KOPT-K1 (cell line): ENCODE results near the gene CFI.

ENCODE experiments used
- H3K27ac ChIP-seq: fragments of 200-600 bp; sonication (generic); 2 replicates; pipeline ENCODE4 v1.5.1; 2016; ENCODE audit warnings: antibody characterized with exemption, mild to moderate bottlenecking, low read depth, low read length; ENCODE audit not compliant: poor library complexity, severe bottlenecking
- H3K36me3 ChIP-seq: fragments of 200-600 bp; sonication (generic); 2 replicates; pipeline ENCODE4 v1.5.1; 2017; ENCODE audit warnings: antibody characterized with exemption, mild to moderate bottlenecking, low read length, moderate library complexity; ENCODE audit not compliant: insufficient read depth
- H3K9me3 ChIP-seq: fragments of 200-600 bp; sonication (generic); 2 replicates; pipeline ENCODE4 v1.5.1; 2017; ENCODE audit warnings: antibody characterized with exemption, low read length, mild to moderate bottlenecking; ENCODE audit not compliant: insufficient read depth, poor library complexity, severe bottlenecking

CFI gene

GRCh38 chr4:109801895-109802319 is at the start of gene CFI:
TSS of gene CFI (minus strand) at chr4:109801999. CDS start at chr4:109801971, 28 bp downstream.
- Histone ChIP-seq H3K36me3 (no peaks in the 10 kb centered on the region), H3K9me3 (no peaks in the 10 kb centered on the region), H3K27ac (no peak within 1 kb of the TSS)

- Histone ChIP-seq H3K9me3 (no peaks in the 10 kb centered on the region), H3K36me3 (no peaks in the 10 kb centered on the region), H3K27ac (no peak overlapping the region)
These were observed 48.8 kb upstream of the CFI start for GRCh38 chr4:109850601-109851000.

GRCh38 chr4:109848501-109848900 is 46.7 kb upstream of the CFI start:
- Histone ChIP-seq H3K36me3 (no peaks in the 10 kb centered on the region), H3K27ac (no peak overlapping the region), H3K9me3 (no peaks in the 10 kb centered on the region)

- no peaks in the 10 kb centered on the region for H3K36me3 ChIP-seq
- H3K9me3 ChIP-seq = no peaks in the 10 kb centered on the region
- H3K27ac ChIP-seq = no peak within 1 kb of the TSS
These were observed 46.2 kb upstream of the CFI start, which contains the start of gene LRIT3 for GRCh38 chr4:109847896-109848442. TSS of gene LRIT3 (plus strand) at chr4:109848107. CDS start at chr4:109848202, 95 bp downstream.

GRCh38 chr4:109846395-109847098 is 44.7 kb upstream of the CFI start:
- H3K27ac ChIP-seq = no peak overlapping the region
- H3K36me3 ChIP-seq = no peaks in the 10 kb centered on the region
- no peaks in the 10 kb centered on the region for H3K9me3 ChIP-seq

DNA sequence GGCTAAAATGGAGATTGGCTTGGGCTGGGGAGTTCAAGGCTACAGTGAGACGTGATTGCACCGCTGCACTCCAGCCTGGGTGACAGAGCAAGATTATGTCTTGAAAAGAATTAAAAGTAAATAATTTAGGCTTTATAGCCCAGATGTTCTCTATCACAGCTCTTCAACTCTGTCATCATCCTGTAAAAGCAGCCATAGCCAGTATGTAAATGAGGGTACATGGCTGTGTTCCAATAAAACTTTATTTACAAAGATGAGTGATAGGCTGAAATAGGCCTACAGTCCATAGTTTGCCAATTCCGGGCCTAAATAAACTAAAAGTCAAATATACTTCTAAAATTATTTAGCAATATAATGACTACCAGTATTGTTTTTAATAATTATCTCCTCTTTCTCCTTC is 35.2 kb upstream of the CFI start:
- H3K36me3 ChIP-seq = no peaks in the 10 kb centered on the region
- peaks cover 5% of the 10 kb centered on the region for H3K9me3 ChIP-seq
- H3K27ac ChIP-seq = no peak overlapping the region

- Histone ChIP-seq H3K27ac (no peak overlapping the region), H3K9me3 (no peaks in the 10 kb centered on the region), H3K36me3 (no peaks in the 10 kb centered on the region)
These were observed 32.0 kb upstream of the CFI start for GRCh38 chr4:109833756-109834155.

- Histone ChIP-seq H3K36me3 (peaks cover 46% of the 10 kb centered on the region), H3K9me3 (no peaks in the 10 kb centered on the region), H3K27ac (no peak within 1 kb of the TSS)
These were observed 25.9 kb upstream of the CFI start, which contains the start of gene RRH for GRCh38 chr4:109827672-109828071. TSS of gene RRH (plus strand) at chr4:109827972. CDS start at chr4:109828028, 56 bp downstream.

DNA sequence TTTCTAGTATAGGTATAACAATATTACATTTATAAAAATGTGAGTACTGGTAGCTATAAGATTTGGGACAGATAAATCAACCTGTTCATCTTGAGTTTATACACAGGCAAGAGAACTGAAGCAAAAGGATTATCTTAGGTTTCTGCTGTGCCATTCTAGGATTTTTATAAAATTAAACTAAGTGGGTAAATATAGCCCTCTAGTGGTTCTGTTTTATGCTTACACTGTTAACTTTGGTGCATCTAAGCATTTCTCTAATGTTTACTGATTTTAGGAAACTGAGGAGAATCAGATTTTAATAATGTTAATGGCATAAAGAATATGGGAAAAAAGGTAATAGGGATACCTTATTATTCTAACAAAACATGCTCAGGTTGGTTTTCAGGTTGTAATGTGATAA is 24.9 kb upstream of the CFI start:
- H3K27ac ChIP-seq = no peak overlapping the region
- H3K36me3 ChIP-seq = peaks cover 56% of the 10 kb centered on the region

DNA sequence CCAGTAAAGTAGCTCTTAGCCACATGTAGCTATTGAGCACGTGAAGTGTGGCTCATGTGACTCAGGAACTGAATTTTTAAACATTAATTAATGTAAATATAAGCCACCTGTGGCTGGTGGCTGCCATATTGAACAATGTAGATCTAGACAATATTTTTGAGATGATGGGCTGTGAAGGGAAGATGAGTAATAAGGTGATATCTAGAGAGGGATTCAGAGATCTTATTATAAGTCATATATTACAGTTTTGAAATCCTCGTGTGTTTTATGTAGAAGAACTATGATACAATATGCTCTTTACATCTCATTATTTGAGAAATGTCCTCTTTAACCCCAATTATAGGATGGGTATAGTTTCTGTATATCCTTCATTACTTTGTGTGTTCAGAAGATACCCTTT is 19.4 kb upstream of the CFI start:
- no peaks in the 10 kb centered on the region for H3K9me3 ChIP-seq
- no peak overlapping the region for H3K27ac ChIP-seq
- peaks cover 89% of the 10 kb centered on the region for H3K36me3 ChIP-seq

More for the DNA sequence above, 24.9 kb upstream of the CFI start:
- no peaks in the 10 kb centered on the region for H3K9me3 ChIP-seq

- no peak overlapping the region for H3K27ac ChIP-seq
- H3K9me3 ChIP-seq = no peaks in the 10 kb centered on the region
- peaks cover 87% of the 10 kb centered on the region for H3K36me3 ChIP-seq
These were observed 18.8 kb upstream of the CFI start for GRCh38 chr4:109820563-109820962.

- H3K36me3 ChIP-seq = peaks cover 64% of the 10 kb centered on the region
- no peak overlapping the region for H3K27ac ChIP-seq
- H3K9me3 ChIP-seq = no peaks in the 10 kb centered on the region
These were observed 16.5 kb upstream of the CFI start for GRCh38 chr4:109818268-109818667.

DNA sequence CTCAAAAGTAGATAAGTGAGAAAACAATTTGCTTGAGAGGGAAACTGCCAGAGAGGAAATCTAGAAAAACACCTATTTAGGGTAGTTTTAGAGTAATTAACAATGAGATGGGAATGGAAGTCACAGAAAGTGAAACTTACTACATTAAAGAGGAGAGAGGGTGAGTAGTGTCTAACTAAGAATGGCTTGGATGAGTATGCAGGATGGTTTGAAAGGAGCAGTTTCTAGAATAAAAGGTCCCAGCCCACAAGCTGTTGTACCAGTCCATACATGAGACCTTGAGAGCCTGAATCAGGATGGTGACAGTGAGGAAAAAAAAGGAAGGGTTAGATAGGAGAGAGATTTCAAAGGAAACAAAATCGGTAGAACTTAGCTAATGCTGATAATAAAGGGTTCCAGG is 15.1 kb upstream of the CFI start:
- H3K36me3 ChIP-seq = peaks cover 50% of the 10 kb centered on the region
- H3K27ac ChIP-seq = peak overlapping the region; percentile 74
- H3K9me3 ChIP-seq = no peaks in the 10 kb centered on the region

DNA sequence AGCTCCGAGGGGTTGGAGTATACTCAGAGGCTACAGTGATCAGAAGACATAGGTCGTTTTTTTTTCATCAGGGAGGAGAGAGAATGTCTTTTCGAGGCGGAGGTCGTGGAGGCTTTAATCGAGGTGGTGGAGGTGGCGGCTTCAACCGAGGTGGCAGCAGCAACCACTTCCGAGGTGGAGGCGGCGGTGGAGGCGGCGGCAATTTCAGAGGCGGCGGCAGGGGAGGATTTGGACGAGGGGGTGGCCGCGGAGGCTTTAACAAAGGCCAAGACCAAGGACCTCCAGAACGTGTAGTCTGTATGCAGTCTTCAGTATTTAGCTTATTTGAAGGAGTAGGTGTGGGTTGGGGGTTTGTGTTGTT is 14.3 kb upstream of the CFI start:
- H3K27ac ChIP-seq = peak overlapping the region; percentile 74
- no peaks in the 10 kb centered on the region for H3K9me3 ChIP-seq
- peaks cover 42% of the 10 kb centered on the region for H3K36me3 ChIP-seq

DNA sequence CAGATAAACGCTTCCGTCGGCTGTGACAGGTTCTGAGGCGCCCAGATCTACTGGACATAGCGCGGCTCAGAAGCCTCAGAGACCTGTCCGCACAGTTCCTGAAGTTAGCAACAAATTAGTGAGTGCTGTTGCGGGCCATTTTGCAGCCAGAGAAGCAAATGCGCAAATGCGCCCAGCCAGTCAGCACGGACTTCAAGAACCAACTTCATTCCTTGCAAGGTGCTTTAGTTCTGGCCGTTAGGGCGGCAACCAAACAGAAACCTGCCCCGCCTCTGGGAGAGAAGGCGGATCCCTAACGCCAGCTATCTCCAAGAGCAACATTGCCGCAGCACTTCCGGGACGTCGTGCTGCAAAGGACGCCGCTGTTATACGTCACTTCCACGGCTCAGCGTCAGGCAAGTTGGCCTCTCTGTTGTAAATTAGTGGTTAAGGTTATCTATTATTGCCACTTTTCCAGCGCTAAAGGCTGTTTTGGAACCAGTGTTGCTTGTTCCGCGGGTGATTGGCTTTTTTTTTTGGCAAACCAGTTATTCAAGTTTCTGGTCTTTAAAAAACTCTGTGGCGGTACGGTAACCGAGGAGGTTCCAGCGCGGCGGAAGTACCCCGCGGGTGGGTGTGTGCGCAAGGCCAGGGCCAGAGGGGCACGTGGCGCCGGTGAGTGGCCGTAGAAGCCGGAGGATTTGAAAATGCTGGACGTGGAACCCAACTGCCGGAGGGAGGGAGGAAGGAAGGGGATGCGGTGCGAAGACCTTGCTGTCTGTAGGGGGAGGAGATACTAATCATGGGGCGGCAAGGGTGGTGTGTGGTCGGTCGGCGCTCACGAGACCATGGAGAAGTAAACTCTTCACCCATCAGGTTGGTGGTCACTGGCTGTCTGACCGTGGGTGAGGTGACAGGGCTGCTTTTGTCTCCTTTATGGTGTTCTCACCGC is 13.6 kb upstream of the CFI start, which contains the start of gene GAR1:
Gene GAR1 (plus strand): TSS at position 612 of the 931 bp plus-strand sequence. CDS start 403 bp downstream, outside the sequence.
- no peaks in the 10 kb centered on the region for H3K9me3 ChIP-seq
- H3K36me3 ChIP-seq = peaks cover 36% of the 10 kb centered on the region
- H3K27ac ChIP-seq = peak within 1 kb of the TSS; percentile 74
